Prostate gland (tissue), 2 donors: ENCODE results near the gene SORBS1.

Experiments used
- CTCF ChIP-seq, 4 experiments: fragments of 200-600 bp in 2 of 4; fragments of 450-650 bp in 2 of 4; sonication (generic) in 2 of 4; IDR thresholded peaks; 1 replicate in 3 of 4; 2 replicates in 1 of 4; pipeline ENCODE4 v1.5.1; 2016 to 2019; ENCODE audit warnings: antibody characterized with exemption in 4 of 4, mild to moderate bottlenecking in 2 of 4, moderate library complexity in 2 of 4
- POLR2A ChIP-seq: fragments of 450-650 bp; IDR thresholded peaks from one replicate; pipeline ENCODE4 v1.6.1; 2016; ENCODE audit warnings: antibody characterized with exemption, mild to moderate bottlenecking
- POLR2AphosphoS5 ChIP-seq: sonication (generic); formaldehyde crosslinking; IDR thresholded peaks from one replicate; pipeline ENCODE4 v1.6.1; 2017; ENCODE audit warnings: antibody characterized with exemption

DNA sequence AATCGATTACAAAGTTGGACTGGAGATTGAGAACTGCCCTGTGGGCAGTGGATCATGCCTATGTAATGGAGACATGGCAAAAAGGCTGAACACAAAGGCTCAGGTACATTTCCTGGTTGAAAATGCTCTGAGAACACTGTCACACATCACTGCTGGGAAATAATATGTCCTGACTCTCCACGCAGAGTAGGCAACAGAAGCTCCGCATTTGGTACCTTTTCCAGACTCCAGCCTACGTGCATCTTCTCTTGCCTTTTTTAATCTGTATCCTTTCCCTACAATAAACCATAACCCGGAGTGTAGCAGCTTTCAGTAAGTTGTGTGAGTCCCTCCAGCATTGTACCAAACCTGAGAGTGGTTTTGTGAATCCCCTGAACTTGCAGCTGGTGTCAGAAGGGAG is 134.7 kb downstream of the SORBS1 start:
- TF ChIP-seq POLR2A (no peak), CTCF (IDR thresholded peaks at IDR 0.05) (no peak), POLR2AphosphoS5 (no peak)
